ENCODE data around the gene FAM98B.

Gene FAM98B

DNA sequence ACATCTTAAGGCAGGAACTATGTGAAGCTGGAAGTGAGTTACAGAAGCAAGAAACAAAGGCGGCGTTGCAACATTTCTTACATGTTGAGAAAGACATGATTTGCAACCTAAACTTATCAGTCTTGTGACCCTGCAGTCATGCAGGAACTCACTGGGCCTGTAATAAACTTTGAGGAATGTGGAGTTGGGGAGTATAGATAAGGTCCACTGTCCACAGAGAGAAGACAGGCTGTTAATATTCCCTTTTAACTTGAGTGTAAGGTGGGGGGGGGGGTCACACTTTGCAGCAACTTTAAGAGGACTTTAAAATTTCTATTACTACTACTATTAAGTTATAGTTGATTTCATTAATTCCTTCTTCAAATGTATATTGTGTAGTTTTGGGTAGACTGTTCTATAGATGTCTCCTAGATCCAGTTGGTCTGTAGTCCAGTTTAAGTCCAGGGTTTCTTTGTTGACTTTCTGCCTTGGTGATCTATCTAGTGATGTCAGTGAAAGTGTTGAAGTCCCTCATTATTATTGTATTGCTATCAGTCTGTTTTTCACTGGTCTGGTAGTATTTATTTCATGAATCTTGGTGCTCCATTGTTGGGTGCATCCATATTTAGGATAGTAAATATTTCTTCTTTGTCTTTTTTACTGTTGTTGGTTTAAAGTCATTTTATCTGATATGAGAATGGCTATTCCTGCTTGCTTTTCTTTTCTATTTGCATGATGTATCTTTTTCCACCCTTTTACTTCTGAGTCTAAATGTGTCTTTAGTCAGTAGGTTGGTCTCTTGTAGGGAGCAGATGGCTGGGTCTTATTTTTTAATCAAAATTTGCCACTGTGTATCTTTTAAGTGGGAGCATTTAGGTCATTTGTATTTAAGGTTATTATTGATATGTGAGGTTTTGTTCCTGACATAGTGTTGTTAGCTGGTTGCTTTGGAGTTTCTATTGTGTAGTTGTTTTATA lies 15.6 kb upstream of the FAM98B start:
- Histone ChIP-seq H3K4me1 (peaks cover 4% of the 10 kb centered on the region; the same call in 1 of the 2 replicates), H3K4me3 (ENCODE audit: low read depth, low read length) (no peak overlapping the region), H3K27me3 (peaks cover 8% of the 10 kb centered on the region), H3K36me3 (no peaks in the 10 kb centered on the region), H3K9me3 (no peaks in the 10 kb centered on the region)
- TF ChIP-seq, protein P1, sequence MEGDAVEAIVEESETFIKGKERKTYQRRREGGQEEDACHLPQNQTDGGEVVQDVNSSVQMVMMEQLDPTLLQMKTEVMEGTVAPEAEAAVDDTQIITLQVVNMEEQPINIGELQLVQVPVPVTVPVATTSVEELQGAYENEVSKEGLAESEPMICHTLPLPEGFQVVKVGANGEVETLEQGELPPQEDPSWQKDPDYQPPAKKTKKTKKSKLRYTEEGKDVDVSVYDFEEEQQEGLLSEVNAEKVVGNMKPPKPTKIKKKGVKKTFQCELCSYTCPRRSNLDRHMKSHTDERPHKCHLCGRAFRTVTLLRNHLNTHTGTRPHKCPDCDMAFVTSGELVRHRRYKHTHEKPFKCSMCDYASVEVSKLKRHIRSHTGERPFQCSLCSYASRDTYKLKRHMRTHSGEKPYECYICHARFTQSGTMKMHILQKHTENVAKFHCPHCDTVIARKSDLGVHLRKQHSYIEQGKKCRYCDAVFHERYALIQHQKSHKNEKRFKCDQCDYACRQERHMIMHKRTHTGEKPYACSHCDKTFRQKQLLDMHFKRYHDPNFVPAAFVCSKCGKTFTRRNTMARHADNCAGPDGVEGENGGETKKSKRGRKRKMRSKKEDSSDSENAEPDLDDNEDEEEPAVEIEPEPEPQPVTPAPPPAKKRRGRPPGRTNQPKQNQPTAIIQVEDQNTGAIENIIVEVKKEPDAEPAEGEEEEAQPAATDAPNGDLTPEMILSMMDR (IDR thresholded peaks at IDR 0.05; ENCODE audit: low read depth, low read length) = no peak
- DNase-seq = no peak

DNA sequence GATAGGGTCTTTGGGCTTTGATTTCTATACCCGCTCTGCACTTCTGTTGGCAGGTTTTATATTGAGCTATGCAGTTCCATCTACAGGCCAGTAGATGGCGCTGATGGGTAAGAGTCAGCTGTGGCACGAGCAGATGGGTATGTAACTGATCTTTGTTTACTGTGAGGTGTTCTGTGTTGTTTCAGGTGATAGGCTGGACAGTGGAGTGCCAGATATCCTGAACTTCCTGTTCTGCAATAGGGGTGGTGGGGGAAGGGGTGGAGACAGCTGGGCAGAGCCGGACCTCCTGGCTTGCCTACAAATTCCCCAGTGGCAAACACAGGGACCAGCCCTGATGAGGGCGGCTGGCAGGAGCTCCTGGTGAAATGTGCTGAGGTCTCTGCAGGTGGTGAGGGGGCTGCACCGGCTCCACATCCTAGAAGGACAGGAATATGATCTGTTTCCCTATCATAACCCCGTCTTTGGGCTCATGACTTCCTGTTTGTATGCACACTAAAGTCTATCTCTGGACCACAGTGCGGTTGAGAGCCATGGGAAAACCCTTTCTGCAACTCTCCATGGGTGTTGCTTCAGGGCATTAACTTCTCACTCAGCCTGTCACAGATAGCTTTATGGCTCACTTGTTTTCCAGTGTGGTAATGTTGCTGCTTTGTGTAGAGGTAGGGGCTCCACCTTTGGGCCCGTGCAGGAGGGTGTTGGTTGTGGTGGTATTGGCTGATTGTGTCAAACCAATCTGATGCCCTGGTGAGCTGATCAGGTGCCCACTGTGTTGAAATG lies 13.4 kb upstream of the FAM98B start:
- Histone ChIP-seq H3K4me1 (peaks cover 4% of the 10 kb centered on the region; the same call in 1 of the 2 replicates), H3K27me3 (peaks cover 3% of the 10 kb centered on the region), H3K4me3 (ENCODE audit: low read depth, low read length) (no peak overlapping the region; the same call in 1 of the 2 replicates), H3K36me3 (no peaks in the 10 kb centered on the region), H3K9me3 (no peaks in the 10 kb centered on the region)
- DNase-seq = peak; percentile 77
- TF ChIP-seq, protein P1 (IDR thresholded peaks at IDR 0.05; ENCODE audit: low read depth, low read length) = peak; percentile 99

GRCh38 chr15:38441130-38441519 lies 12.8 kb upstream of the FAM98B start:
- Histone ChIP-seq H3K36me3 (no peaks in the 10 kb centered on the region), H3K9me3 (no peaks in the 10 kb centered on the region), H3K27me3 (no peaks in the 10 kb centered on the region; the same call in 1 of the 2 replicates), H3K4me1 (peaks cover 4% of the 10 kb centered on the region; the same call in 1 of the 2 replicates), H3K4me3 (ENCODE audit: low read depth, low read length) (no peak overlapping the region)
- TF ChIP-seq, protein P1 (IDR thresholded peaks at IDR 0.05; ENCODE audit: low read depth, low read length) = no peak
- no peak for DNase-seq

GRCh38 chr15:38454696-38455090 lies 766 bp downstream of the FAM98B start:
- TF ChIP-seq, protein P1 (IDR thresholded peaks at IDR 0.05; ENCODE audit: low read depth, low read length) = no peak
- H3K4me1 ChIP-seq = peaks cover 6% of the 10 kb centered on the region
- H3K4me3 ChIP-seq (ENCODE audit: low read depth, low read length) = peak overlapping the region; percentile 97
- no peak for DNase-seq
- H3K27me3 ChIP-seq = peaks cover 24% of the 10 kb centered on the region
- no peaks in the 10 kb centered on the region for H3K9me3 ChIP-seq
- H3K36me3 ChIP-seq = no peaks in the 10 kb centered on the region

DNA sequence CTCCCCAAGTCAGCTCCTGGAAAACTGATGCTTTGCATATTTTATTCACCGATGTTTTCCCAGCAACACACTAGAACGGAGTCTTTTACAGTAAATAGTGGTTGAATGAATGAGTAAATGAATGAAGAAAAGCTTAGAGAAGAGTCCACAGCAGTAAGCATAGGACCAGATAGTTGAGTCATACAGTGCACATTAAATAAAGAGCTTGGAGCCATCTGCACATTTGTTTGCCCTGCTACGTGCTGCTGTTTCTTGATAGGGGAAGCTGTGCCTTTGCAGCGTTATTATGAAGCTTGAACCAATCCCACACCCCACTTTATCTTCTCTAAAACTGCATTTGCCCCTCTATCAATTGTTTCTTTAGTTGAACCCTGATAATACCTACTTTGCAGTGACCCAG lies 1.2 kb downstream of the FAM98B start:
- Histone ChIP-seq H3K36me3 (no peaks in the 10 kb centered on the region), H3K27me3 (peaks cover 20% of the 10 kb centered on the region), H3K4me3 (ENCODE audit: low read depth, low read length) (peak overlapping the region; percentile 97), H3K9me3 (no peaks in the 10 kb centered on the region), H3K4me1 (peaks cover 6% of the 10 kb centered on the region)
- TF ChIP-seq, protein P1 (IDR thresholded peaks at IDR 0.05; ENCODE audit: low read depth, low read length) = no peak
- DNase-seq = no peak
